Lower leg skin (tissue), 3 donors: ENCODE results near the gene MAPT.

Experiments used
- CTCF ChIP-seq, 3 donors: fragments of 450-650 bp; IDR thresholded peaks; one replicate each; pipeline ENCODE4 v1.5.1; 2016; ENCODE audit warnings: antibody characterized with exemption in 3 of 3, mild to moderate bottlenecking in 3 of 3, moderate library complexity in 2 of 3
- POLR2A ChIP-seq, 2 donors: fragments of 450-650 bp; IDR thresholded peaks; one replicate each; pipeline ENCODE4 v1.6.1; 2016 to 2017; ENCODE audit warnings: antibody characterized with exemption in 2 of 2, mild to moderate bottlenecking in 1 of 2, moderate library complexity in 1 of 2

DNA sequence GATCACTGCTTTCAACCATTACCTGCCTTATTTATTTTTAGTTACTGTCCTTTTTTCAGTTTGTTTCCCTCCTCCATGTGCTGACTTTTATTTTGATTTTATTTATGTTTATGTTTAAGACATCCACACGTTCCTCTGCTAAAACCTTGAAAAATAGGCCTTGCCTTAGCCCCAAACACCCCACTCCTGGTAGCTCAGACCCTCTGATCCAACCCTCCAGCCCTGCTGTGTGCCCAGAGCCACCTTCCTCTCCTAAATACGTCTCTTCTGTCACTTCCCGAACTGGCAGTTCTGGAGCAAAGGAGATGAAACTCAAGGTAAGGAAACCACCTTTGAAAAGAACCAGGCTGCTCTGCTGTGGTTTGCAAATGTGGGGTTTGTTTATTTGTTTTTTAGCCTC lies 95.4 kb downstream of the MAPT start:
- no peak for TF ChIP-seq CTCF (IDR thresholded peaks at IDR 0.05)
- TF ChIP-seq POLR2A (IDR thresholded peaks at IDR 0.05): no peak
